Cardiac septum (tissue), 1 donor: ENCODE data around the gene PNMA6F. TPM values are rescaled to one million over a fixed set of nuclear protein-coding genes. Genes with fewer than 3 reads are reported as not detected.

ENCODE experiments used
- DNase-seq: peaks from one replicate; pipeline ENCODE4 v3.0.0-alpha.2; 2020; ENCODE audit warnings: low spot score
- intact Hi-C: fragments of 100-400 bp; cut with DNase I; formaldehyde crosslinking; loops from one replicate; pipeline ENCODE4 v1.14.0; 2022
- long read RNA-seq: library from polyadenylated mRNA; unstranded; transcript quantifications from one replicate; pipeline ENCODE4 v2.0.0, GENCODE V29; 2021
- total RNA-seq: library from RNA; stranded (reverse); fragmentation: NEBNext Ultra II Directional; extraction: Animal tissue kit (Norgen Biotek cat#: 25700); gene quantifications from one replicate; pipeline ENCODE4 v1.2.1, GENCODE V29; 2021
- donor health status: DM: no; HTN: no; CAD: no.

PNMA6F gene
- not detected for total RNA-seq
- long read RNA-seq: 0 reads

DNA sequence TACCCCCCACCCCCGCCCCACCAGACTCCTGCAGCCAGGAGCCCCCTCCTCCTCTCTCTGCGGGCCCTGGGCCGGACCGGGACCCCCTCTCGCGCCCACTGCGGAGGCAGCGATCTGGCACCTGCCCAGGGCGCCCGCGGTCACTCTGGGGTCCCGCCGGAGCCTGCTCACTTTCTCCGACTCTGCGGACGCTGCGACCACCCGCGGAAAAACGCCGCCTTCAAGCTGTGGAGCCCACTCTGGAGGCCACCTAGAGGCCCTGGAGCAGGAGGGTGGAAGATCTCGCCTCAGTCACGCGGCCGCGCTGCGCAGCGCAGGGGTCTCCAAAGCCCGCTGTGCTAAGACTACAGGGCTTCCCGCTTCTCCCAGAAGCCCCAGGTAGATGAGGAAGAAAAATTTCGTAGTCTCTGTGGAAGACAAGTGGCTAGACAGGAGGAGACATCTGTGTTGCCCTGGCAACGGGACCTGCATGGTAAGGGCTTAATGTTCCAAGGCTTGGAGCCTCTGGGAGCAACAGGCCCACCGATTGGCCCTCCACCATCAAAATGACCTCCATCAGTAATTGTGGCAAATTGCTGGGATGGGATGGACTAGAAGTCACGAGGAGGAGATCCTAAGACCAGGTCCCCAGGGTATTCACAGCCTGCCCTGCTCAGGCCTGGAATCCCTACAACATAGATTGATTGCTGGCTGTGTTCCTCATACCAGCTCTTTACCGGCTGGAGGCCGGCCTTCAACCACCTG is at the start of gene PNMA6F:
TSS of gene PNMA6F (minus strand) at position 387 of the 744 bp plus-strand sequence. CDS start 1,093 bp downstream, outside the sequence.
- no peak for DNase-seq
- intact Hi-C loops: no loop called here

DNA sequence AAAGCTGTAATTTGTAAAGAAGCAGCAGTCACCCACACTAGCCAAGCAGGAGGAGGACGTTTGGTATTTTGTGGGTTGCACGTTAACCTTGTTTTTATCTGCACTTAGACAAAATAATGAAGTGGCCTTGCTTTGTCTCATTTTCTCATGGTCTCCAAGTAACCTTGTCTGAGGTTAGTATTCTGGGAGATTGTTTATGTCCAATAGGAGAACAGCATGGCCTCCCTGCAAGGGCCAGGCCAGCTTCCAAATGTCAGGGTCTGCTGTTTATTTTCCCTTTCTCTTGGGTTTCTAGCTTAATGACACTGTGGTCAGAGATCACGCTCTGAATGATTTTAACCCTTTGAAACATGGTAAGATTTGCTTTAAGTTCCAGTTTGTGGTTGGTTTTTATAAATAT is 49.7 kb upstream of the PNMA6F start:
- no peak for DNase-seq
- intact Hi-C loops: no loop called here

DNA sequence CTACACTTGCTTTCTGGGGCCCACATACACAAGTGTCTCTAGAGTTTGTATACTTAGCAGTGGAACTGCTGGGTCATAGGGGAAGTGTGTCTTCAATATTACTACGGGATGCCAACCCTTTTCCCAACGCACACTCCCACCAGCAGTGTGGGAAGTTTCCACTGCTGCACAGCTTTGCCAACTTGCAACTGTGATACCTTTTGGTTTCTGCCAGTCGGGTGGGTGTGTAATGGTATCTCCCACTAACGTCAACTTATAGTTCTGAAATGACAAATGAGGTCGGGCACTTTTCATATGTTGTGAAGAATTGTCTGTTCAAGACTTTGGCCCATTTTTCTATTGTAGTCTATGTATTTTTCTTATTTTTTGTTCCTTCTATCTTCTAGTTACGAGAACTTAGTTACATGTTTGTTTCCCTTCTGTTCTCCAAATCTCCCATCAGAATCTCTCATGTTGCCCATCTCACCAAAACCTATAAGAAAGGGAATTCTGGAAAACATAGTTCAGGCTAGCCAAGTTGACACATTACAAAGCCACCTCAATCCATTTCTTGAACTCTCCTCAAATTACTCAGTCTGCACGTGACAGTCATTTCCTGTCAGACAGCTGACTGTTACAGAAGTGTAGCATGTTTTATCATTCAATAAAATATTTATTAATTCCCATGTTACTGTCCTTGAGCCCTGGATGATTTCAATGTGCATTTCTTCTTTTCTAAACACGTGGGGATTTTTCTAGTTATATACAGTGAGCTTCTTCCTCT is 48.9 kb upstream of the PNMA6F start:
- intact Hi-C loops: no loop called here
- no peak for DNase-seq

GRCh38 chrX:153366878-153367538 is 45.4 kb upstream of the PNMA6F start:
- no peak for DNase-seq
- intact Hi-C loops: no loop called here

DNA sequence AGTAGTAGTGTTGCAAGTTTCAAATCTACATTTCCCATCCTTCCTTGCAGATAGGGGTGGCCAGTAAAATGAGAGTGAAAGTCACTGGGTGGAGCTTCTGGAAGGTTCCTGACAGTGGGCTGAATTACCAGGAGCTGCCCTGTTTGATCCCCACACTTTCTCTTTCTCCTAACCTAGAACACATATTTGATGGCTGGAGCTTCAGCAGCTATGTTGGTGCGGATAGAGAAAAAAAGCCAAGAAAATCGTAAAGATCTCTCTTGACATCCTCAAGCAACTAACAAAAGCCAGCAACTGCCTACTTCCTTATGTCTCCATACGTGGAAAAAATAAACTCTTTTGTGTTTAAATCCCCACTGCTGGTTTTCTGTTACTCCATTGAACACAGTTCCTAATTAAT is 44.6 kb upstream of the PNMA6F start:
- no peak for DNase-seq
- intact Hi-C loops: no loop called here

DNA sequence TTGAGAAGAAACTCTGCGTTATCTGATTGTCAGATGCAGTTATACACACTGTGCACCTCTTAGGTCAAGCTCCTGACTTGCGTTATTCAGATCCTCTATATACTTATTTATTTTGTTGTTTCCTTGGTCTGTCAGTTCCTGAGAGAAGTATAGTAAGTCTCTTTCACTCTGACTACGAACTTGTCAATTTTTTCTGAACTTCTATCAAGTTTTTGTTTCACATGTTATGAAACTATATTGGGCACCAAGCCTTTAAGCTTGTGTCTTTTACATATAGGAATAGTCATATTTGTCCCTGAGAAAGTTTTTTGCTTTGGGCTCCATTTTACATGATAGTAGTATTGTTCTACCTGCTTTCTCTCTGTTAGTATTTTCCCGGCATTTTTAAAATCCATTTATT is 44.1 kb upstream of the PNMA6F start:
- DNase-seq: no peak
- intact Hi-C loops: no loop called here

DNA sequence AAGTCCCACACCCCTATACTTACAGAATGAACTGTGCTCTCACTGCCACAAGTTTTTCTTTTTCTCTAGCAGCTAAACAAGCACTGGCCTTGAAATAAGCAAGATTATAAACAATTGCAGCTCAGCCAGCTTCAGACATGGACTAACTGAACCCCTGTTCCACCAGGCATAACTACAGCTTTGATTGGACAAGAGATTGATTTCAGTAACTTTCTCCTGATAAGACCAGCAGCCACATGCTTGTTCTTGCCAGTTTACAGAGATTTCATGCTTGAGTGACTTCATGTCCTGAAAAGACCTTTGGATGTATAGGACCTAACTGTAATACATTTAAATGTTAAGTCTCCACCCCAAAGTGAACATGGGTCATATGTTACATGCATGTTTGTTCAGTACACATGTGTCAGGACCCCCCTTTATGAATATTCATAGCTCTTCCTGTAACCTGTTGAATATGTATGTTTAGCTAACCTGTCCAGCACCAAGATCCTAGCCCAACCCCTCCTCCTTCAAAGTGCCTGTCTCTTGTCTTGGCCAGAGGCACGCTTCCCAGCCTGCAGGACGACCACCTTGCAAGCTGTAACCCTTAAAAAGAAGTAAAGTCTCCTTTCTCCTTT is 40.3 kb upstream of the PNMA6F start:
- intact Hi-C loops: no loop called here
- DNase-seq: no peak

- no peak for DNase-seq
- intact Hi-C loops: no loop called here
These were observed 36.3 kb upstream of the PNMA6F start for GRCh38 chrX:153357877-153358276.

DNA sequence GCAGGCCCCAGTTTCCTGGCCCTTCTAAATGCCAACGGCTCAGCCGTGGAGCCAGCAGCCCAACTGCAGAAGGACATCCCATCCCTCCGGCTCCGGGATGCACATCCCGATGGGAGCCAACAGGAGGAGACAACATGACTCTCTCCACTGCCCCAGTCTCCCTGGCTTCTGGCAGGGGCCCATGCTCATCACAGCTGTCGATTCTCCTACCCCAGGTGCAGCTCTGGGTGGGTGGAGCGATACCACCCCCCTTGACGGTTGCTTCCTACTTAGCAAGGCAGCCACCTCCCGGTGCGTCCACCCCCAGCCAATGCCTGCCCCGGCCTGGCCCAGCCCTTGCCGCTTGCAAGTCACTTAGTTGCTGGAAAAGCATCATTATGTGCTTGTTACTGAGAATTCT is 31.8 kb upstream of the PNMA6F start:
- DNase-seq: no peak
- intact Hi-C loops: no loop called here

GRCh38 chrX:153352858-153353257 is 31.3 kb upstream of the PNMA6F start:
- intact Hi-C loops: no loop called here
- DNase-seq: no peak

- no peak for DNase-seq
- intact Hi-C loops: no loop called here
These were observed 30.4 kb upstream of the PNMA6F start for GRCh38 chrX:153351981-153352380.

GRCh38 chrX:153349952-153350351 is 28.4 kb upstream of the PNMA6F start:
- intact Hi-C loops: no loop called here
- no peak for DNase-seq

DNA sequence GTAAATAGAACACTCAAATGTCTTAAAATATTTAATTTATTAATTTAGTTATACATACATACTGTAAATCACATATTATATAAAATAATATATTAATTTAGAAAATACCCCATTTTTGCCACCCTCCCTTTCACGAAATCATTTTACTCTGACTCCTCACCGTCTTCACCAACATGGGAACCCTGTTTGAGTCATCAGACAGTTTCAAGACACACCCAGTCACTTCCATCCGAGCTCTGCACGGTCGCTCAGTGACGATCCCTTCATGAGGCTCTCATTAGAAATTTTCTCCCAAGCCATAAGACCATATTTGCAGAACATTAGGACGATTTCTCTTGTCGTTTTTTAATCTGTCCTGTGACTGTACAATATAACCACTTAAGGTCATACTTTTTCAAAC is 26.9 kb upstream of the PNMA6F start:
- no peak for DNase-seq
- intact Hi-C loops: no loop called here

DNA sequence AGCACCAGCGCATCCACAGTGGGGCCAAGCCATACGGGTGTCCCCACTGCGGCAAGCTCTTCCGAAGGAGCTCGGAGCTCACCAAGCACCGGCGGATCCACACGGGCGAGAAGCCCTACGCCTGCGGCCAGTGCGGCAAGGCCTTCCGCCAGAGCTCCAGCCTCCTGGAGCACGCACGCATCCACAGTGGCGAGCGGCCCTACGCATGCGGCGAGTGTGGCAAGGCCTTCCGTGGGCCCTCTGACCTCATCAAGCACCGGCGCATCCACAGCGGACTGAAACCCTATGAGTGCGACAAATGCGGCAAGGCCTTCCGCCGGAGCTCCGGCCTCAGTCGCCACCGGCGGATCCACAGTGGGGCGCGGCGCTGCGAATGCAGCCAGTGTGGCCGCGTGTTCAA is 26.0 kb upstream of the PNMA6F start:
- no peak for DNase-seq
- intact Hi-C loops: no loop called here

GRCh38 chrX:153343674-153344073 is 22.1 kb upstream of the PNMA6F start:
- no peak for DNase-seq
- intact Hi-C loops: no loop called here

DNA sequence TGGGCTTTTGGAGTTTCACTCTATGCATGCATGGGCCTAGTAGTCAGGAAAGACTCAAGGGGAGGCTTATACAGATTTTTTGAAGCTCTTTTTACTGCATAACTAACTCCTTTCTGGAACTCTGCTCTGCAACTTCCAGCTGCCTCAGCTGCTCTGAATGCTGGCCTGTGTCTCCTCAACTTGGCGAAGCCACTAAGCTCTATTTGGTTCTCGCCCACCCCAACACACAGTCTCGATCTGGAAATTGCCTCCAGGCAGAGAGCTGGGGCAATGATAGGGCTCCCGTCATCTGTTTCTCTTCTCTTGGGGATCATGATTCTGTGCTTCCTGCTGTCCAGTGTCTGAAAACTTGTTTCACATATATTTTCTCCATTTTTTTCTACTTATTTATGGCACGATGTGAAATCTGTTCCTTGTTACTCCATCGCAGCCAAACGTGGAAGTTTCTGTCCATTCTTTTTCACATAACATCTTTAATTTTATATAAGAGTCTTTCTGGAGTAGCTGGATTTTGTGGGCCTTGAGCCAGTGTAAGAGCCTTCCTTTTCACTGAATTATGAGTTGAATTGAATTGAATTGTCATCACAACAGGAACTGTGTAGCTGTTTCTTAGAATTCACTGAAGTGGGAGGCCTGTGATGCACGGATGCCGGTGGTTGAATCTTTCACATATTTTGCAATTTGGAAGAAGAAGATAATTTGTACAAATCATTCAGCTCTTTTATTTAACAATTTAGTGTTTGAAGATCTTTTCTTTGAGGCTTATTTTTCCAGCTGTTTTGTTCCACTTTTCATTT is 21.4 kb upstream of the PNMA6F start:
- DNase-seq: no peak
- intact Hi-C loops: no loop called here

DNA sequence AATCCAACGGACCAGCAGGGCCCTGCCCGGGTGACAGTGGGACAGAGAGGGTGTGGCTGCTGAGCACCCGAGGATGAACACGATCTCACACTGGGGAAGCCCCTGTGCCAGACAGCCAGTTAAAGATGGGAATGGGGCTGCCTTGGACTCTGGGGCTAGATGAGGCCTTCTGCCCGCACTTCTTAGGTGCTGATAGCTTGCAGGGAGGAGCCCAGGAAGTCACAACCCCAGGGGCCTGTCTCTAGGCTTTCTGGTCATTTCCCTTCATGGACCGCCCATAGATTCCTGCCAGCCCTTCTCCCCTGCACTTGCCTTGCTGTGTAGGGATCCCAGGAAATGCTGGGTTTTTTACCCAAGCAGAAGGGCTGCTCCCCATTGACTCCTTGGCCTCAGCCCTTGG is 18.5 kb upstream of the PNMA6F start:
- no peak for DNase-seq
- intact Hi-C loops: no loop called here

GRCh38 chrX:153339662-153340061 is 18.1 kb upstream of the PNMA6F start:
- intact Hi-C loops: no loop called here
- DNase-seq: no peak

DNA sequence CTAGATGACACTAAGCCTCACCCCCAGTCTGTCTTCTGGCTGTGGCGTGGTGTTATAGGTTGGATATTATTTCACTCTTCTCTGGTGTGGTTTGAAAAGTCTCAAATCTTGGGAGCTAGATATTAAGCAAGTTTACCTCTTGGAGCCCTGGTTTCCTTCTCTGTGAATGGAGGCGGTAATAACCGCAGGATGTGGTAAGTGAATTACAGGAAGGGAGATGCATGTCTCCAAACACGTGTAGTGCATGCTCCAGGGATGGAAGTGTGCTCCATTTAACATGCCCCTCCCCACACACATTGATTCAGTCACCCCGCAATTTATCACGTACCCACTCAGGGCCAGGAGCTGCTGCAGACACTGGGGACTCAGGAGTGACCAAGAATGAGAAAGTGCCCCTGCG is 17.3 kb upstream of the PNMA6F start:
- DNase-seq: no peak

DNA sequence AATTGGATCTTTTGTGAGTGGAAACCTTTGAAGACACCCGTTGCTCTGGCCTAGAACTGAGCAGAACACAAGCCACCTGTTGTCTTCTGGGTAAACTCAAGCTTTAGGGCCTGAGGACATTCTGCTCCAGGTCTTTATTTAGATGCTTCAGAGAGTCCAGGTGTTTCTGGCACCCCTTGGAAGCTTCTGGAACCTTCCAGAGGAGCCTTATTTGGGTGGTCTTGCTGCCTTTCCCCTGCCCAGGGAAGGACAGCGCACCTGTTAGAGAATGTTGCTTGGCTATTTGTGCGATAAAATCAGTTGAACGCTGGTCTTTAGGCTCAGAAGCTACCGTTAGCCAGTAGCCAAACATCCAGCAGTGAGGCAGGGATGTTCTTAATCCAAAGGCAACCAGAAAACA is 15.4 kb upstream of the PNMA6F start:
- intact Hi-C loops: no loop called here

More for the DNA sequence above, 17.3 kb upstream of the PNMA6F start:
- intact Hi-C loops: no loop called here

More for the DNA sequence above, 15.4 kb upstream of the PNMA6F start:
- DNase-seq: no peak
